ENCODE results near the gene PTPRN2.

Gene PTPRN2

GRCh38 chr7:158030566-158030965 lies 557.1 kb downstream of the PTPRN2 start:
- DNase-seq: no peak

DNA sequence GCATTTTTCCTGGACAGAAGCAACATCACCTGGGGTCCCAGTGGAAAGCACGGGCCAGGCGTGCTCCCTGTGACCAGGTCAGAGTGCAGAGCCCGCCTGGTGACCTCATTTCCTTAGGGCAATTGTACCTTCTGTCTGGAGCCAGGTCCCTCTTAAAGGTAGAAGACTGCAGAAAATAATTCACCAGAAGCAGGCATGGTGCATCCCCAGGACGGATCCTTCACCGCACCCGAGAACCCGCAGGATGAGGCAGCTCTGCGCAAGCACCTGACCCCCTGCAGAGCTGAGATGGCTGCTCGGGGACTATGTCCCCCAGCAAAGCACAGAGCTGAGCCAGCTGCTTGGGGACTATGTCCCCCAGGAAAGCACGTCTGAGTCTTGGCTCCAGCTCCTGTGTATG lies 557.6 kb downstream of the PTPRN2 start:
- no peak for DNase-seq

- DNase-seq: no peak
These were observed 558.1 kb downstream of the PTPRN2 start for GRCh38 chr7:158029509-158029908.

DNA sequence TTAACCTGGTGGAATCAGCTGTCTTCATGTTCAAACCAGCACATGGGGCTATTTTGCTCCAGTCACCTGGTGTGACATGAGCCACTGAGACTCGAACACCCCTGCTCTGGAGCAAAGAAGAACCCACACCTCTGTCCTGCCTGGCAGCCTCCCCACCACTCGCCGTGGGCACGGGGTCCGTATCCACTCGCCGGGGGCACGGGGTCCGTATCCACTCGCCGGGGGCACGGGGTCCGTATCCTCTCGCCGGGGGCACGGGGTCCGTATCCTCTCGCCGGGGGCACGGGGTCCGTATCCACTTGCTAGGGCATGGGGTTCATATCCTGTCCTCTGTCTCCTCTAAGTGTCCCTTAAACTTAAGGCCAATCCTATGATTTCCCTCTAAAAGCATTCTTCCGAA lies 558.7 kb downstream of the PTPRN2 start:
- no peak for DNase-seq

DNA sequence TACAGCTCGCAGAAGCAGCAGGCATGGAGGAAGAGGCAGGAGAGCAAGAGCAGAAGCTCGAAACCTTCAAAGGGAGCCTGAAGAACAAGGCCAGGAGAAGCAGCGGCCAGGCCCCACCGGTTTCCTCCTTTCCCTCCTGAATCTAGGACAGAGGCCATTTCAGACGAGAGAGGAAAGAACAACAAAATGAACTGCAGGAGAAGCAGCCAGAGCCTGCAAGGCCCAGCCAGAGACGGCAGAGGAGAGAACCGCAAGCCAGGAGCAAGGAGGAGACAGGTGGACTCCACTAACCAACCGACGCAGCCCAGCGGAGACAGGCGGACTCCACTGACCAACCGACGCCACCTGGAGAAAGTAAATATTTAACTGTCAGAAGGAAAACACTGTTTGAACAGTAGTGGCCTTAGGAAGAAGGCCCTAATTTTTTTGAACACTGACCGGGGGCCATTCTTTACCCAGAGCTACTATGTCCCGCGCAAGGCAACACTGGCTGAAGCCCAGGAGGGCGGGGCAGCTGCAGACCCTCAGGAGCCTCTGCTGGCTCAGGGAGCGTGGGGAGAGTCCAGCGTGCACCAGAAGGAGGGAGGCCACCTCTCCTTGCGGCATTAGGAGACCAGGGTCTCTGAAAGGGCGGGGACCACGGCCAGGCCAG lies 559.2 kb downstream of the PTPRN2 start:
- DNase-seq: no peak

- no peak for DNase-seq
These were observed 560.0 kb downstream of the PTPRN2 start for GRCh38 chr7:158027646-158028045.

DNA sequence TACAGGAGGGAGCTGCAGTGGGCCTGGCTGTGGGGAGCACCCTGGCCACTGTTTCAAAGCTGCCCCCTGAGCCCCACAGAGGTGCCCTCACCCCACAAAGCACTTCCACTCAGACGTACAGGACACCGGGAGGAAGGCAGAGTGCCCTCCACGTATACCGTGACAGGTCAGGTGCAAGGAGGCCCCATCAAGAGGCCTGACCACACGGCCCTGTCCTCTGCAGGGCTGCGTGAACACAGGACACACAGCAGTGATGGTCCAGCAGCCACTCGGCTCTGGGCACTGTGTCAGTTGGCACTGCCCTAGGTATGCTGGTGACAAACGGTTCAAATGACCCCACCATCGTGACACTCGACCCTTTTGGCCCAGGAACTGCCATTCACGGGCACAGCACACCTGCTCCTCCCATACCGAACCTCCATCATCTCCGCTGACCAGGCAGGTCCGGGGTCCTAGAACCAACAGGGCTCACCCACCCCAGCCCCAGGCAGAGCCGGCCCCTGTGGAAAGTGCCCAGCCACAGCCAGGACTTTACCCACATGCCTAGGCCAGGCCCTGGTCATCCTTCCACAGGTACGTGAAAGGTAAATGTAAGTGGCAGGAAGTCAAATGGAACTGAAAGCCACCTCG lies 560.9 kb downstream of the PTPRN2 start:
- no peak for DNase-seq

GRCh38 chr7:158025686-158026600 lies 561.7 kb downstream of the PTPRN2 start:
- DNase-seq: no peak

DNA sequence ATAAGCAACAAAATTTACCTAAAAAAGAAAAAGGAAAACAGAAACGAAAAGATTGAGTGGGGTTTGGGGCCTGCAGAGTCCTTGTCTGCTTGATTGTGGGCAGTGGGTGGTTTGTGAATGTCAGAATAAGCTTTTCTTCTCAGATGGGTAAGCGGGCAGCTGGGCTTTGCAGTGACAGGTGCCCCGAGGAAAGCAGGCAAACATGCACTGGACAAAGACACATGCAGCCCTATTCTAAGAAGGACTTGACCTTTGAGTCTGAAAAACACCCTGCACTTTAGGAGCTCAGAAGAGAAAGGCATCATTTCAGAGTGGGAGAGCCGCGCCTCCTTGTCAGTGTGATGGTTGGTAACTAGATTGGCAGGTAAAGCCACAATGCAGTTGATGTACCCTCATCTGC lies 562.7 kb downstream of the PTPRN2 start:
- DNase-seq: no peak

DNA sequence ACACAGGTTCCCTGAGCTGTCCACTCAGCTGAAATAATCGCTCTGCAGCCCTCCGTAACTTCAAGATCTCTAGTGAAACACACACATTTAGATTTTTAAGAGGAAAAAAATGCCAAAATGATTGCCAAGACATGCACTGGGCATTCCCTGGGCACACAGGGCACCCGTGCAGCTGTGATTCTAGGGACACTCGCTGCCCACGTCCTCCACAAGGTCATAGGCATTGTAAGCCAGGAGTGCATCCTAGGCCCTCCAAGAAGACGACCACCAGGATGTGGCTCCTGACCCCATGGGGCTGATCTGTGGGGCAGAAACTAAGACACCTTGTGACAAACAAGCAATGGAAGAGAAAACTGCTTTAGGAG lies 563.3 kb downstream of the PTPRN2 start:
- DNase-seq: no peak

DNA sequence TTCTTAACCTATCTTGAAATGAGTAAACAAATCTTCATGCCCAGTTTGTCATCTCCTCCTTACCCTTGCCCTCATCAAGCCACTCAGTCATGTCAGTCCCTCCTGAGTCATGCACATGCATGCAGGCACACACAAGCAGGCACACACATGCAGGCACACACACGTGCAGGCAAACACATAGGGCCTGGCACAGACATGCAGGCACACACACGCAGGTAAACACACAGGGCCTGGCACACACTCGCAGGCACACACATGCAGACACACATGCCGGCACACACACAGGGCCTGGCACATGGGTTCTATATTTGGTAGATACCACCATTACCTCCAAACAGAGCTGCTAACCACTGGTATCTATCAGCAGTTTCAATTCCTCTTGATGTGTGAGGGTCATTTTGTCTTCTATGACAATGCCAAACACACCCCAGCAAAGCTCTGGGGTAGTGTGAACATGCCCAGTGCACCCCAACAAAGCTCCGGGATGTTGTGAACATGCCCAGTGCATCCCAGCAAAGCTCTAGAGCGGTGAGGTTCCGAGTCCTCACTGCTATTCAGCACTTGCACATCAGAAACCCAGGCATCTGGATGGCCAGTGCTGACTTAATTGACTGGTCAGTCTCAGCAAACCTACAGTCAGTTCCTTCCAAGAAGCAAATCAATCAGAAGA lies 563.8 kb downstream of the PTPRN2 start:
- DNase-seq: no peak

- no peak for DNase-seq
These were observed 564.5 kb downstream of the PTPRN2 start for GRCh38 chr7:158023157-158023556.

DNA sequence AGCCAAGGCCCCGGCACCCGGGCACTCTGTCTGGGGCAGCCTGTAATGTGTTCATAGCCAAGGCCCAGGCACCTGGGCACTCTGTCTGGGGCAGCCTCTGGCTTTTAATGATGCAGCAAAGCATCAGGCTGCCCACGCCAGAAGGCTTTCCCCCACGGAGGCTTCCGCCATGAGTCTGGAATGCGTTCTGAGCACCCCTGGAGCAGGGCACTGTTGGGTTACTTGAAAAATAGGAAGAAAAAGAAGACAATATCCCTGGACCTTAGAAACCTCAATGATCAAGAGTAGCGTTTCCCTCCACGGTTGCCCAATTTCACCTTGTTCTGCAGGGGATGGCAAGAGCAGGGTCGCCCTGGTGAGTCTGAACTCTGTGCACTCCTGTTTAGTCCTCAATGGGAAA lies 565.0 kb downstream of the PTPRN2 start:
- DNase-seq: no peak

GRCh38 chr7:158021836-158022235 lies 565.8 kb downstream of the PTPRN2 start:
- no peak for DNase-seq

DNA sequence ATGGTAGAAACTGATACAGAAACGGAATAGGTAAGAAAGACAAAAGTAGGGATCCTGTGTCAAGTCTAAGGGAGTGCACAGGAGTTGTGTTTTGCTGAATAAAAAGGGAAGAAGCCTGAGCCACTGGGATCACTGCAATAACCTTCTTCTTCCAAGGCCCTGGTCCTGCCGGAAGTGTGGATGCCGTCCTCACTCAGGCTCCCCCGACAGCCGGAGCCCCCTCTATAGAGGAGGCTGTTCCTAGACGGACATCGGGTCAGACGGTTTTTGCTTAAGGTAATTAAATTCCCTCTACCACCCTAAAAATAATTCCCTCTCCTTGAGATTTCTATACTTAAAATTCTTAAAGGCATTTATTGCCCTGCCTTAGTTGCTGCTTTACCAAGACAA lies 566.9 kb downstream of the PTPRN2 start:
- DNase-seq: no peak

DNA sequence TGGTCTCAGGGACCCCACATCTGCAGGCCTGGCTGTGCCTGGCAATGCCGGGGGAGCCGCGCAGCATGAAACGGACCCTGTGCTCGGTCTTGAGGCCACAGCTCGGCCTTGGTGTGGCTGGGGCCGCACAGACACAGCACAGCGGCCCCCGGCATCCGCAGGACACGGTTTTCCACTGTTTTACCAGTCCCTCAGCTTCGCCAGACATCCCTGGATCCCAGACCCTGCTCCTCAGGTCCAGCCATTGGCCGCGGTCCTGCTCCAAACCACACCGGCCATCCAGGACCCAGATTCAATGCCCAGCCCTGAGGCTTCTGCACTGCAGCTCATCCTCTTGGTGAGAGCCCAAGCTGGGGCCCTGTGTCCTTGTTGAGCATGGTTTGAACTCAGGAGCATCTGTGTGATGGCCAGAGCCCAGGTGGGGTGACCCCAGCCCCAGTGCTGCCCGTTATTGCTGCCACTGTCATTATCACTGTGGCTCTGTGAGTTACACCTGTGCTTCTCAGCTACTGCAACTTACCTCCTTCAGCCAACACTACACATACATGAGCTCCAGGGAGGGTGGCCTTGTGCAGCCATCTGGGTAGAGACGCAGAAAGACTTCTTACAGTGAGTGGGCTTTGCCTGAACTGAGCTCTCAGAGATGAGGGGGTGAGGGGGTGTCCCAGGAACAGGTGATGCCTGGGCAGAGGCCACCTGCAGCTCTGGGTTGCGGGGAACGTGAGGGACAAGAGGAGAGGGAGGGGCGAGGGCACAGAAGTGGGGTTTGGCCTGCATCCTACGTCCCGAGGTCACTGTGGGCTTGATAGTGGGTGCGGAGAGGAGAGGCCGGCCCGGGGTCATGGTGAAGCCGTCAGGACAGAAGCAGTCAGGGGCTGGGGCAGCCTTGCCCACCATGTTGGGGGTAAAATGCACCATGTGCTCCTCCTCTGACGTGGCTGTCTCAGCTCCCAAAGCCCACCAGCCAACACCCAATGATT lies 567.6 kb downstream of the PTPRN2 start:
- DNase-seq: no peak

DNA sequence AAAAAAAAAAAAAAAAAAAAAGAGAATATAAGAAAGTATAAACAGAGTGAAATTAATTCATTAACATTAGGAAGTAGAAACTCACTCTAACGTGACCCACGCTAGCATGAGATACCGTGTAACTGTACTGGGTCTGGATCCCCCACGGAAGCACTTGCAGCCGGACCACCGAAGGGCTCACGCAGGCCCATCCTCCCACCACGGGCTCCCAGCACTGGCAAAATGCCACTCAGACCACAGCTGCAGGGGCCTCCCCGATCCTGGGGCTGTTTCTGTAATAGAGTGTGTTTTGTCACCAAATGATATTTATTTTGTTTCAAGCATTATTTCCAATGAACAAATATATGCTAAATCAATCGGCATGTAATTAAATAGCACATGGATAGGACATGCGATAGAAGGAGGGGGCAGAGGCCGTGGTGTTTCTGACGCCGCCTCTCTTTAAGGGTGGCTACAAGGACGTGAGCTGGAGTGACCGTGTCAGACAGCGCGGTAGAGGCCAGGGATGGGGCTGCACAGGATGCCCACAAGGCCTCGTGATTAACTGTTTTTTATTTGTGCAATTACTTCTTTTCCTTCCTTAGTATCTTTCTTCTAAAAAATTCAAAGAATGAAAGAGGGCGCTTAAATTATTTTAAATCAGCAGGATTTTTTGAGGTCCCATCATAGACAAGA lies 568.5 kb downstream of the PTPRN2 start:
- no peak for DNase-seq

DNA sequence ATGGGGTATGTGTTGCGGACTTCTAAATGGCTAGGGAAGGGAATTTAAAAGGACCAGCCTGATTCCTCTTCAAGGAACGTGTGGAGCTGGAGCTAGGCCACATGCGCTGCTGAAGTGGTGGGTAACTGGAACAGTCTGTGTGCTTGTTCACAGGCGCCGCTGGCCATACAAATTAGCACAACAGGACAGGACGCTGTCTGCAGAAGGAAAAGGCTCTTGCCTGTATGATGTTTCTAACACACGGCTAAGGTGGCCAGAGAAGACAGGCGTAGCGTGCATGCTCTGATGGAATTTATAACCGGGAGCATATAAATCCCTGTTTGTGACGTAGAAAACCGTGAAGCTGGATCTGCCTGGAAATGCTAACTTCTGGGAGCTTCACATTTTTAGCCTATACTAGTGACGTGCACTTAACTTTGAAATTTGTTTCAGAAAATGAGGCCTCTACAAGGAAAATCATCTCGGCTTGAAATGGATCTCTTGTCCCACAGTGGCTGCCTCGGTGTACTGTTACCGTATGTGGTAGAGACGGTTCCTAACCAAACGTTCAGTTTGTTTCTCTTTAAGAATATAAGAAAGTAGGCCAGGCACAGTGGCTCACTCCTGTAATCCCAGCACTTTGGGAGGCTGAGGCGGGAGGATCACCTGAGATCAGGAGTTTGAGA lies 569.4 kb downstream of the PTPRN2 start:
- no peak for DNase-seq

DNA sequence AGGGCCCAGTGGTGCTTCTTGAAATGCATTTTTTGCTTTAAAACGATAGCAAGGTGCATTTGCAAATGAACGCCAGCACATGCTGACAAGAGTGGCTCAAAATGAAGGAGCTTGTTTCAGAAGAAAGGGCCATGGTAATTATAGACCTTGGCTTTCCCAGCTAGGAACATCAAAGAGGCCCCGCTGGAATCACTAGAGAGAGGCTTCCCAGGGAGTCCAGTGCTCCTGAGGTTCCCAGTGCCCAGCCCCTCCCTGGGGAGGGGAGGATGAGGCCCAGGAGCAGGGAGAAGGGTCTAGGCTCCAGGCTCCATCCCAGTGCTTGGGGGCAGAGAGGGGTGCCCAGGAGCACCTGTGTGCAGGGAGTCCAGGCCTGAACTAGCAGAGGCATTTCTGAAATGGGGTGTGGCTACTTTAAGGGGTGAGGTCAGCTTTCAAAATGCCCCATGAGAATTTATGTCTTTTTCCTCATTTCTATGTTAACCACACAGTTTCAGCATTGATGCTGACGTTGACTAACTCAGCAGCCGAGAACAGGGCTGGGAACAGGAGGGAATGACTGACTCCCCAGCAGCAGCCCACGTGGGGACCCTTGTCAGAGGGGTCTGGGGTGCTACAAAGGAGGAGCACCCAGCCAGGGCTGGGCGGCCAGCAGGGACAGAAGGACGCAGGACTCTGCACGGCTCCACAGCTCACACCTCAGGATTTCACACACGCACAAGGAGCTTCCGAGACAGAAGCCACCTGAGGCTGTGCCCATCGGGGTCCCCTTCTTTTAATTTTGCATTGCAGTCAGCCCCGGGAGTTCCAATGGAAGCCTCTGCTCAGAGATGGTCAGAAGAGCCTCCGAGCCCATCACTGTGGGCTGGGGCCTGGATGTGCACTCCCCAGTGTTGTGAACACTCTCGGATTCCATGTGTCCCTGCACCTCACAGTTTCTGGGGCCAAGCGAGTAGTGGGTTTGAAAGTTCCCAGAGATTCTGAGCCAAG lies 570.2 kb downstream of the PTPRN2 start:
- no peak for DNase-seq
